ENCODE data around the gene PMM1.
"Not testable (repeated sequence)": the region's sequence is repeated elsewhere in the genome, so short reads cannot be mapped to it uniquely, and the experiment has no call there.

The PMM1 gene

GRCh38 chr22:41596776-41597634 lies 7.4 kb upstream of the PMM1 start:
- DNase-seq: no peak

- no peak for DNase-seq
These were observed 6.1 kb upstream of the PMM1 start for GRCh38 chr22:41595703-41596102.

DNA sequence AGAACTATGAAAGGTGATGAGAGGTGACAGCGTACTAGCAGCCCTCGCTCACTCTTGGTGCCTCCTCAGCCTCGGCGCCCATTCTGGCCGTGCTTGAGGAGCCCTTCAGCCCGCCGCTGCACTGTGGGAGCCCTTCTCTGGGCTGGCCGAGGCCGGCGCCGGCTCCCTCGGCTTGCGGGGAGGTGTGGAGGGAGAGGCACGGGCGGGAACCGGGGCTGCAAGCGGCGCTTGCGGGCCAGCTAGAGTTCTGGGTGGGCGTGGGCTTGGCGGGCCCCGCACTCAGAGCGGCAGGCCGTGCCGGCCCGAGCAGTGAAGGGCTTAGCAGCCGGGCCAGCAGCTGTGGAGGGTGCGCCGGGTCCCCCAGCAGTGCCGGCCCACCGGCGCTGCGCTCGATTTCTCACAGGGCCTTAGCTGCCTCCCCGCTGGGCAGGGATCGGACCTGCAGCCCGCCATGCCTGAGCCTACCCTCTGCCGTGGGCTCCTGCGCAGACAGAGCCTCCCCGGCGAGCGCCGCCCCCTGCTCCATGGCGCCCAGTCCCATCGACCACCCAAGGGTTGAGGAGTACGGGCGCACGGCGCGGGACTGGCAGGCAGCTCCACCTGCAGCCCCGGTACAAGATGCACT lies 3.8 kb upstream of the PMM1 start:
- DNase-seq: not testable (repeated sequence)

DNA sequence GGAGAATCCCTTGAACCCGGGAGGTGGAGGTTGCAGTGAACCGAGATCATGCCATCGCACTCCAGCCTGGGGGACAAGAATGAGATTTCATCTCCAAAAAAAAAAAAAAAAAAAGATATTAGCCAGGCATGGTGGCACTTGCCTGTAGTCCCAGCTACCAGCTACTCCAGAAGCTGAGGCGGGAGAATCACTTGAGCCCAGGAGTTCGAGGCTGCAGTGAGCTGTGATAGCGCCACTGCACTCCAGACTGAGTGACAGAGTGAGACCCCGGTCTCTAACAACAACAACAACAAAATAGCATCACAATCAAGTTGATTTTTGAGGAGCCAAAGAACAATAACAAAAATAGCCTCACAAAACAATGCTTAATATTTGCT lies 2.3 kb downstream of the PMM1 start:
- no peak for DNase-seq

DNA sequence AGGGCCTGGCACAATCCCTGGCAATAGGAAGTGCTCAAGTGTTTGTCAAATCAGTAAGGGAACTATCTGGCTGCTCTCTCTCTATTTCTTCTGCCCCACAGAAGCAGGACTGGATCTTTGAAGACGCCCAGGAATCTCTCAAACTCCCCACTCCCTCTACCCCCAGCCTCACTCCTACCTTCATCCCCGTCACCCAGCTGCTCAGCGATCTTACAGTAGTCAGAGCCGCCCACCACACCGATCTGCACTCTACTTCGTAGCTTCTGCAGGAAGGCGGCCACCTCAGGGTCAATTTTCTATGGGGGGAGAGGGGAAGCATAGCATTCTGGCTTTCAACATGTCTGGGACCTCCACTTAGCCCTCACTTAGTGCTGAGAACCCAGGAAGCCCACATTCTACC lies 3.7 kb downstream of the PMM1 start:
- no peak for DNase-seq

DNA sequence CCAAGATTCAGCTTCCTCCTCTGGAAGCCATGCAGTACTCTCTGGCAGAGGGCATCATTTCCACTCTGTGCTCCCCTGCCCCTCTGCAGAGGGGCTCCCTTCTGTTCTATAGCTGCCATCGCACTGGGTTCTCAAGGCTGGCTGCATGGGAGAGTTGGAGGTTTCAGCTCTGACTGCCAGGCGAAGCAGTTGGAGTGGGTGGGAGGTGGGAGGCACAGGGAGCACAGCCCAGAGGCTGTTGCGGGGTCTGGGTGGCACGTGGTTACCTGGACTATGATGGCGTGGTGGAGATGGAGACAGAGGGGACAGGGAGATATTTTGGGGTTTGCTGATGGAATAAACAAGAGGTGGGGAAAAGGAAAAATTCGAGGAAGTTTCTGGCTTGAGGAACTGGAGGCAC lies 4.8 kb downstream of the PMM1 start:
- DNase-seq: no peak

- no peak for DNase-seq
These were observed 6.9 kb downstream of the PMM1 start for GRCh38 chr22:41582694-41583093.

- DNase-seq: no peak
These were observed 9.7 kb downstream of the PMM1 start for GRCh38 chr22:41579997-41580355.

- DNase-seq: no peak
These were observed 10.2 kb downstream of the PMM1 start for GRCh38 chr22:41579297-41579996.

DNA sequence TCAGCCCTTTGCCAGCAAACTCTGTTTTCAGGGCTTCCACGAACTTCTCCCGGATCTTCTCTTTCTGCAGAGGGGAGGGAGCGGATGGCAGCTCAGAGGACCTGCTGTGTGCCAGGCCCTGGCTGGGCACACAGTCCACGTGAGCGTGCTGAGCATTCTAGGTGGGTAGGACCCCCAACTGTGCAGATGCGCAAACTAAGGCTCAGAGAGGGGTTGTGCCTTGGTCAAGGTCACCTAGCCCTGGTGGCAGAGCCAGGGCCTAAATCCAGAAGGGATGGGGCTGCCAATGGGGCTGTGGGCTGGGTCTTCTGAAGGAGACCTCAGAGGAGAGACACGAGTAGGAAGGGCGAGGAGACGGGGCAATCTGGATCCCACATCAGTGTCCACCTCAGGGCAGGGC lies 10.8 kb downstream of the PMM1 start:
- DNase-seq: no peak

GRCh38 chr22:41578114-41578513 lies 11.5 kb downstream of the PMM1 start:
- no peak for DNase-seq

GRCh38 chr22:41576877-41577276 lies 12.8 kb downstream of the PMM1 start:
- no peak for DNase-seq

GRCh38 chr22:41575533-41575932 lies 14.1 kb downstream of the PMM1 start:
- DNase-seq: no peak

GRCh38 chr22:41574847-41575381 lies 14.7 kb downstream of the PMM1 start:
- DNase-seq: no peak

GRCh38 chr22:41573677-41574076 lies 16.0 kb downstream of the PMM1 start:
- DNase-seq: no peak

GRCh38 chr22:41572305-41572704 lies 17.3 kb downstream of the PMM1 start:
- not testable (repeated sequence) for DNase-seq

GRCh38 chr22:41571786-41572185 lies 17.9 kb downstream of the PMM1 start:
- no peak for DNase-seq

GRCh38 chr22:41570221-41570620 lies 19.4 kb downstream of the PMM1 start:
- no peak for DNase-seq

- DNase-seq: no peak
These were observed 20.8 kb downstream of the PMM1 start for GRCh38 chr22:41568811-41569210.

DNA sequence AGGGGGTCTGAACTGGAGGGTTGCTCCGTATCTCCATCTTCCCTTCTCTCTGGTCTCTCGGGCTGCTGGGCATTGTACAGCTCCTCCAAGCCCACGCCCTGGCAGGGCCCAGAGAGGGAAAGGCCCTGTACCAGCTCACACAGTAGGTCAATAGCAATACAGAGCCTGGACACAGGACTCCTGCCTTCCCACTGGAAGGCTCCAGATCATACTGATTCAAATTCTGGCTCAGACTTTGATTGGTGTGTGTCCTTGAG lies 22.2 kb downstream of the PMM1 start:
- no peak for DNase-seq

- DNase-seq: peak; percentile 48
These were observed 24.1 kb downstream of the PMM1 start for GRCh38 chr22:41565403-41566054.

GRCh38 chr22:41564563-41564962 lies 25.1 kb downstream of the PMM1 start:
- no peak for DNase-seq

DNA sequence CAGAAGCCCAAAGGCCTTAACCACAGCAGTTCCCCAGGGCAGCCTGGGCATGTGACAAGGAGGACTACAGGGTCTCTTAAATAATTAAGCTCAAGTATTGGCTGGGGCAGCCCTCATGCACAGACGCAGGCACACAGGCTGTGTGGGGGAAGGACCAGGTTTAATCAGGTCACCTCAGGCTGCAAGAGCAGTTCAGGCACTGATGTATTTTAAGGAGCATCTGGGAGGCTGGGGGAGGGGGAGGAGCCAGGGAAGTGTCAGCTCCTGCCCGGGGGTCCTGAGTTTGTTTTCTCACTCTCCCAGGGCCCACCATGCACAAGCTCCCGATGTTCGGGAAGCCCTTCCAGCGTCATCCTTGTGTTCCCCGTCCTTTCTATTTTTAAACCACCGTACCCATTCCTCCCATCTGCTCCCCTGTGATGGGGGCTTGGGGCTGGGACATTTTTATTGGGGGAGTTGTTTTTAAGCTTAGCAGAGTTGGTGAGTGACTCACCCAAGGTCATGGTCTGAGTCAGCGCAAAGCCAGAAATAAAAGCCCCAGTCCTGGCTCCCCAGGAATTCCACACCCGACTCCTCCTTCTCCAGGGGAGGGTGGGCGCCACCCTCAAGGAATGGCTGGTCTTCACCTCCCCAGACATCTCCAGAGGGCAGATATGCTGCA lies 26.5 kb downstream of the PMM1 start:
- no peak for DNase-seq
